ENCODE data around the gene CCDC33.
"Not testable (repeated sequence)": the region's sequence is repeated elsewhere in the genome, so short reads cannot be mapped to it uniquely, and the experiment has no call there.

The CCDC33 gene

GRCh38 chr15:74336061-74337005 is 100.2 kb downstream of the CCDC33 start:
- DNase-seq (ENCODE audit: low spot score), result no peak

- DNase-seq (ENCODE audit: low spot score), result no peak
These were observed 101.0 kb downstream of the CCDC33 start for GRCh38 chr15:74337146-74337545.

- DNase-seq (ENCODE audit: low spot score), result no peak
These were observed 101.6 kb downstream of the CCDC33 start for GRCh38 chr15:74337607-74338211.

- no peak for DNase-seq (ENCODE audit: low spot score)
These were observed 102.5 kb downstream of the CCDC33 start for GRCh38 chr15:74338676-74339075.

- DNase-seq (ENCODE audit: low spot score), result no peak
These were observed 103.2 kb downstream of the CCDC33 start for GRCh38 chr15:74339371-74339770.

- no peak for DNase-seq (ENCODE audit: low spot score)
These were observed 104.0 kb downstream of the CCDC33 start for GRCh38 chr15:74340150-74340549.

GRCh38 chr15:74343127-74343796 is 107.1 kb downstream of the CCDC33 start:
- DNase-seq (ENCODE audit: low spot score), result no peak

- no peak for DNase-seq (ENCODE audit: low spot score)
These were observed 107.6 kb downstream of the CCDC33 start for GRCh38 chr15:74343797-74344127.

GRCh38 chr15:74345051-74345450 is 108.9 kb downstream of the CCDC33 start:
- no peak for DNase-seq (ENCODE audit: low spot score)

- DNase-seq (ENCODE audit: low spot score), result no peak
These were observed 111.7 kb downstream of the CCDC33 start for GRCh38 chr15:74347757-74348250.

- DNase-seq (ENCODE audit: low spot score), result no peak
These were observed 113.2 kb downstream of the CCDC33 start for GRCh38 chr15:74349241-74349778.

- no peak for DNase-seq (ENCODE audit: low spot score)
These were observed 114.5 kb downstream of the CCDC33 start for GRCh38 chr15:74350295-74351275.

- DNase-seq (ENCODE audit: low spot score), result no peak
These were observed 115.5 kb downstream of the CCDC33 start for GRCh38 chr15:74351670-74352069.

- no peak for DNase-seq (ENCODE audit: low spot score)
These were observed 116.3 kb downstream of the CCDC33 start for GRCh38 chr15:74352393-74352910.

- DNase-seq (ENCODE audit: low spot score), result not testable (repeated sequence)
These were observed 117.9 kb downstream of the CCDC33 start for GRCh38 chr15:74353992-74354391.

- DNase-seq (ENCODE audit: low spot score), result not testable (repeated sequence)
These were observed 119.9 kb downstream of the CCDC33 start for GRCh38 chr15:74356050-74356449.

- DNase-seq (ENCODE audit: low spot score), result not testable (repeated sequence)
These were observed 121.4 kb downstream of the CCDC33 start for GRCh38 chr15:74357514-74357913.

- DNase-seq (ENCODE audit: low spot score), result not testable (repeated sequence)
These were observed 123.2 kb downstream of the CCDC33 start for GRCh38 chr15:74359376-74359775.

GRCh38 chr15:74360855-74361254 is 124.7 kb downstream of the CCDC33 start:
- not testable (repeated sequence) for DNase-seq (ENCODE audit: low spot score)

- no peak for DNase-seq (ENCODE audit: low spot score)
These were observed 126.4 kb downstream of the CCDC33 start for GRCh38 chr15:74362482-74362881.
